OCI-LY7 (cell line): ENCODE data around the gene LRRC52. TPM values are rescaled to one million over a fixed set of nuclear protein-coding genes. Genes with fewer than 3 reads are reported as not detected.

Experiments
- BruUV-seq: library from RNA; stranded (reverse); fragments of 400-500 nt; replicated peaks from 2 replicates; lab custom pipeline; 2021; lab: Mats Ljungman, UMichigan
- CTCF ChIA-PET: fragments of 300-600 bp; sonication (Branson Sonifier 250); formaldehyde crosslinking; loops from one replicate; lab custom pipeline; 2022; ENCODE audit warnings: antibody characterized with exemption; ENCODE audit not compliant: unreplicated experiment; lab: Charles Lee
- POLR2A ChIA-PET: fragments of 300-600 bp; sonication (Branson Sonifier 250); formaldehyde crosslinking; loops from one replicate; lab custom pipeline; 2022; ENCODE audit warnings: antibody characterized with exemption; lab: Charles Lee
- DNase-seq: peaks from one replicate; pipeline ENCODE4 v3.0.0-alpha.2; 2015; ENCODE audit warnings: low spot score
- H2AFZ ChIP-seq: fragments of 200-600 bp; sonication (generic), shearing (Covaris generic); 2 replicates; pipeline ENCODE4 v1.6.1; 2014; ENCODE audit warnings: mild to moderate bottlenecking, antibody characterized with exemption, low read length, moderate library complexity
- H3K27ac ChIP-seq: fragments of 200-600 bp; sonication (generic); 2 replicates; pipeline ENCODE4 v1.5.1; 2014; ENCODE audit warnings: mixed run types, low read depth, mild to moderate bottlenecking, moderate library complexity, low read length, inconsistent platforms; ENCODE audit not compliant: poor library complexity, severe bottlenecking
- H3K36me3 ChIP-seq: fragments of 200-600 bp; sonication (generic); 2 replicates; pipeline ENCODE4 v1.6.1; 2014; ENCODE audit warnings: mild to moderate bottlenecking, antibody characterized with exemption, low read length, moderate library complexity, mixed read lengths; ENCODE audit not compliant: insufficient read depth
- H3K4me1 ChIP-seq: fragments of 200-600 bp; sonication (generic); 2 replicates; pipeline ENCODE4 v1.5.1; 2014; ENCODE audit warnings: mild to moderate bottlenecking, low read length; ENCODE audit not compliant: insufficient read depth, poor library complexity, severe bottlenecking
- H3K4me2 ChIP-seq: fragments of 200-600 bp; sonication (generic); 2 replicates; pipeline ENCODE4 v1.6.1; 2014; ENCODE audit warnings: mild to moderate bottlenecking, low read length
- H3K4me3 ChIP-seq: fragments of 200-600 bp; sonication (generic); 2 replicates; pipeline ENCODE4 v1.5.1; 2014; ENCODE audit warnings: mild to moderate bottlenecking, low read depth, low read length; ENCODE audit not compliant: poor library complexity, severe bottlenecking
- H3K79me2 ChIP-seq: fragments of 200-600 bp; sonication (generic); 2 replicates; pipeline ENCODE4 v1.6.1; 2016; ENCODE audit warnings: low read depth, mild to moderate bottlenecking, low read length, moderate library complexity, mixed read lengths; ENCODE audit not compliant: insufficient read depth
- H3K9me2 ChIP-seq: fragments of 200-600 bp; sonication (generic); 2 replicates; pipeline ENCODE4 v1.6.1; 2016; ENCODE audit warnings: mild to moderate bottlenecking, low read length, mixed read lengths; ENCODE audit not compliant: insufficient read depth
- H3K9me3 ChIP-seq: fragments of 200-600 bp; sonication (generic); 2 replicates; pipeline ENCODE4 v1.6.1; 2014; ENCODE audit warnings: mild to moderate bottlenecking, mixed run types, low read length, mixed read lengths
- H4K20me1 ChIP-seq: fragments of 200-600 bp; sonication (generic); 2 replicates; pipeline ENCODE4 v1.6.1; 2014; ENCODE audit warnings: mild to moderate bottlenecking, antibody characterized with exemption, low read length, moderate library complexity, mixed read lengths; ENCODE audit not compliant: insufficient read depth
- CTCF ChIP-seq: fragments of 200-600 bp; sonication (generic); conservative IDR thresholded peaks from 2 replicates; pipeline ENCODE4 v1.5.1; 2014; ENCODE audit warnings: mild to moderate bottlenecking, antibody characterized with exemption, low read length, moderate library complexity, mixed read lengths
- EZH2phosphoT487 ChIP-seq: fragments of 200-600 bp; sonication (generic); IDR thresholded peaks from 2 replicates; pipeline ENCODE4 v1.6.1; 2018; ENCODE audit warnings: low read depth, borderline replicate concordance, mild to moderate bottlenecking, mixed run types, antibody characterized with exemption, low read length, moderate library complexity, mixed read lengths
- intact Hi-C: fragments of 100-400 bp; cut with micrococcal nuclease; formaldehyde crosslinking; loops from one replicate; pipeline ENCODE4 v1.10.0; 2022; ENCODE audit not compliant: unreplicated experiment
- total RNA-seq, 2 experiments: library from RNA; depleted of rRNA in 1 of 2; stranded (reverse); fragments of >200 nt in 1 of 2; shearing (Covaris generic) in 1 of 2; gene quantifications; 2 replicates each; pipeline ENCODE4 v1.2.3, GENCODE V29; 2014 to 2022

Gene LRRC52
- total RNA-seq, 2 experiments from 2014 or later: not detected

DNA sequence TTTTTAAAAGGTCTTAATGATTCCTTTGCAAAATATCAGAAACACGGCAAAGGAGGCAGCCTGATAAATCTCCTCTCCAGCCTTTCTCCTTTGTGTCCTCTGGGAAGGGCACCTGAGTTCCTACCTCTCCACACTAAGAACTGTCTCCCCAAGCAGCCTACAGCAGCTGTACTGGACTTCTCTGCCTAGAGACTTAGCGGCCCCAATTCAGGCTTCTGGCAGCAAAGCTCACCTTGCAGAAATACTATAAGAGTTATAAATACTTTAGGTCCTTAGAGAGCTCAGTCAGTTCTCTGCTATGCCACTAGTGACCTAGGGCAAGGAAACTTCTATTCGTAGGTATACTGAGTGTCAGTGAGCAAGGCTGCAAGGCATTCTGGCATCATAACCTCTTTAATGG is 33.9 kb downstream of the LRRC52 start:
- DNase-seq: no peak
- POLR2A ChIA-PET: interaction anchor here (0.7 to 1.3 kb wide), 2 partner anchors 11 to 32 kb away, joined by 3 read pairs; no protein-coding TSS in a partner anchor
- CTCF ChIA-PET: no interaction called here
- TF ChIP-seq CTCF: no peak
- no peak for TF ChIP-seq EZH2phosphoT487
- Histone ChIP-seq H3K79me2 (no peaks in the 10 kb centered on the region), H3K4me2 (no peak overlapping the region), H4K20me1 (no peaks in the 10 kb centered on the region), H3K9me2 (no peaks in the 10 kb centered on the region), H3K27ac (no peak overlapping the region), H2AFZ (no peak overlapping the region), H3K9me3 (no peaks in the 10 kb centered on the region), H3K4me1 (no peaks in the 10 kb centered on the region), H3K36me3 (no peaks in the 10 kb centered on the region), H3K4me3 (no peak overlapping the region)
- no TSS peak for BruUV-seq
- intact Hi-C loops: no loop called here

DNA sequence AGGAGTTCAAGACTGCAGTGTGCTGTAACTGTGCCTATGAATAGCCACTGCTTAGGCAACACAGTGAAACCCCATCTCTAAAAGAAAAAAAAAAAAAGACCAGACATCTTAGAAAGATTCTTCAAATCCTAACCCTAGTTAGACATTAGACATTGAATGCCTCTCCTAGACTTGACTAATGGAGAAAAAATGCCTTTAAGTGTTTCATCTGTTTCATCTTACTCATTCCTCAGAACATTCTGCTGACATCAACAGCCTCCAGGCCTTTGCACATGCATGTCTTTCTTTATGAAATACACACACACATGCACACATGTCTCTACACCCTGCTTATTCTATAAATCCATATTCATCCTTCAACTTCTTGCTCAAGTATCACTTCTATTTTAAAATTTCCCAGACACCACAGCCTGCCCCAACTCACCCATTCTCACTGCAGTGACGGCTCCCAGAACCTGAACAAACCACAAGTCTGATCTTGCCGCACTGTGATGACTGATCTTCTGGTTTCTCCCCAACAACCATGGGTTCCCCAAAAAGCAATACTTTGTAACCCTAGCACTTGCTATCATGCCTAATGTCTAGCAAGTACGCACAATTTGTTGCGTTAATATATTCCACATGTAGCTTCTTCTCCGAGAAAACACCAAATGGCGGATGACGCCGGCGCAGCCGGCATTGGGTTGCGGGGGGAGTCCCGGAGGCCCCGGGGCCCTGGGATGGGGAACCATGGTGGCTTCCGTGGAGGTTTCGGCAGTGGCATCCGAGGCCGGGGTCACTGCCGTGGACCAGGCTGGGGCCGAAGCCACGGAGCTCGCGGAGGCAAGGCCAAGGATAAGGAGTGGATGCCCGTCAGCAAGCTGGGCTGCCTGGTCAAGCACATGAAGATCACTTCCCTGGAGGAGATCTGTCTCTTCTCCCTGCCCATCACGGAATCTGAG is 37.4 kb downstream of the LRRC52 start:
- ChIA-PET CTCF (no interaction called here), POLR2A (no interaction called here)
- intact Hi-C loops: no loop called here
- no peaks in the 10 kb centered on the region for H3K9me2 ChIP-seq
- no peaks in the 10 kb centered on the region for H3K36me3 ChIP-seq
- no peak overlapping the region for H3K27ac ChIP-seq
- no TSS peak for BruUV-seq
- H3K4me1 ChIP-seq: no peaks in the 10 kb centered on the region
- H2AFZ ChIP-seq: no peak overlapping the region
- no peaks in the 10 kb centered on the region for H3K9me3 ChIP-seq
- no peak overlapping the region for H3K4me3 ChIP-seq
- DNase-seq: no peak
- no peaks in the 10 kb centered on the region for H4K20me1 ChIP-seq
- H3K4me2 ChIP-seq: no peak overlapping the region
- no peak for TF ChIP-seq EZH2phosphoT487
- TF ChIP-seq CTCF: no peak
- H3K79me2 ChIP-seq: no peaks in the 10 kb centered on the region

DNA sequence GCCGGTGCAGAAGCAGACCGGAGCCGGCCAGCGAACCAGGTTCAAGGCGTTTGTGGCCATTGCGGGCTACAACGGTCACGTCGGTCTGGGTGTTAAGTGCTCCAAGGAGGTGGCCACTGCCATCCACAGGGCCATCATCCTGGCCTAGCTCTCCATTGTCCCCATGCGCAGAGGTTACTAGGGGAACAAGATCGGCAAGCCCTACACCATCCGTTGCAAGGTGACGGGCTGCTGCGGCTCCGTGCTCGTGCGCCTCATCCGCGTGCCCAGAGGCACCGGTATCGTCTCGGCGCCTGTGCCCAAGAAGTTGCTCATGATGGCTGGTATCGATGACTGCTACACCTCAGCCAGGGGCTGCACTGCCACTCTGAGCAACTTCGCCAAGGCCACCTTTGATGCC is 38.1 kb downstream of the LRRC52 start:
- no peak for TF ChIP-seq EZH2phosphoT487
- TF ChIP-seq CTCF: no peak

More for the DNA sequence above, 38.1 kb downstream of the LRRC52 start:
- no peaks in the 10 kb centered on the region for H3K4me1 ChIP-seq
- no peak overlapping the region for H3K4me2 ChIP-seq
- DNase-seq: no peak
- no peaks in the 10 kb centered on the region for H3K9me2 ChIP-seq
- no peaks in the 10 kb centered on the region for H3K9me3 ChIP-seq
- H3K4me3 ChIP-seq: no peak overlapping the region
- no peaks in the 10 kb centered on the region for H3K79me2 ChIP-seq
- ChIA-PET CTCF (no interaction called here), POLR2A (interaction anchor here (0.6 kb wide), 1 partner anchor 77 kb away, joined by 6 read pairs; no protein-coding TSS in a partner anchor)
- no TSS peak for BruUV-seq
- H2AFZ ChIP-seq: no peak overlapping the region
- H4K20me1 ChIP-seq: no peaks in the 10 kb centered on the region
- no peaks in the 10 kb centered on the region for H3K36me3 ChIP-seq
- H3K27ac ChIP-seq: no peak overlapping the region
- intact Hi-C loops: no loop called here
